Calu3 (cell line): ENCODE results near the gene PLB1. TPM values are rescaled to one million over a fixed set of nuclear protein-coding genes. Genes with fewer than 3 reads are reported as not detected.

Experiments used
- BruUV-seq: library from RNA; stranded (reverse); fragments of 400-500 nt; replicated peaks from 2 replicates; lab custom pipeline; 2021; lab: Mats Ljungman, UMichigan
- CTCF ChIA-PET: fragments of 300-600 bp; sonication (Branson Sonifier 250); formaldehyde crosslinking; loops from one replicate; lab custom pipeline; 2022; ENCODE audit warnings: antibody characterized with exemption; lab: Charles Lee
- DNase-seq: peaks from one replicate; pipeline ENCODE4 v3.0.0; 2022
- H3K27ac Mint-ChIP-seq: one replicate; pipeline ENCODE4 v1.8.0; 2022; ENCODE audit warnings: mixed read lengths; ENCODE audit not compliant: unreplicated experiment
- H3K27me3 Mint-ChIP-seq: one replicate; pipeline ENCODE4 v1.8.0; 2022; ENCODE audit warnings: mixed read lengths; ENCODE audit not compliant: unreplicated experiment
- H3K36me3 Mint-ChIP-seq: one replicate; pipeline ENCODE4 v1.8.0; 2022; ENCODE audit warnings: mild to moderate bottlenecking, moderate library complexity, mixed read lengths; ENCODE audit not compliant: insufficient read depth, unreplicated experiment
- H3K4me1 Mint-ChIP-seq: one replicate; pipeline ENCODE4 v1.8.0; 2022; ENCODE audit warnings: mild to moderate bottlenecking, low read depth, mixed read lengths; ENCODE audit not compliant: unreplicated experiment
- H3K4me3 Mint-ChIP-seq: one replicate; pipeline ENCODE4 v1.8.0; 2022; ENCODE audit warnings: mild to moderate bottlenecking, low read depth, moderate library complexity, mixed read lengths; ENCODE audit not compliant: unreplicated experiment
- H3K9me3 Mint-ChIP-seq: one replicate; pipeline ENCODE4 v1.8.0; 2022; ENCODE audit warnings: low read depth, mixed read lengths; ENCODE audit not compliant: unreplicated experiment
- intact Hi-C: fragments of 100-400 bp; cut with micrococcal nuclease; formaldehyde crosslinking; loops from one replicate; pipeline ENCODE4 v1.10.0; 2022; ENCODE audit not compliant: unreplicated experiment
- total RNA-seq: library from RNA; stranded (reverse); gene quantifications from 2 replicates; pipeline ENCODE4 v1.2.3, GENCODE V29; 2022
- TF ChIP-seq, protein P1 (sequence below): fragments of 200-600 bp; IDR thresholded peaks from one replicate; pipeline ENCODE4 v1.8.0; 2022; ENCODE audit warnings: antibody characterized with exemption; ENCODE audit not compliant: unreplicated experiment

The PLB1 gene
- total RNA-seq, 1 experiment from 2014 or later, result 1.6 TPM

DNA sequence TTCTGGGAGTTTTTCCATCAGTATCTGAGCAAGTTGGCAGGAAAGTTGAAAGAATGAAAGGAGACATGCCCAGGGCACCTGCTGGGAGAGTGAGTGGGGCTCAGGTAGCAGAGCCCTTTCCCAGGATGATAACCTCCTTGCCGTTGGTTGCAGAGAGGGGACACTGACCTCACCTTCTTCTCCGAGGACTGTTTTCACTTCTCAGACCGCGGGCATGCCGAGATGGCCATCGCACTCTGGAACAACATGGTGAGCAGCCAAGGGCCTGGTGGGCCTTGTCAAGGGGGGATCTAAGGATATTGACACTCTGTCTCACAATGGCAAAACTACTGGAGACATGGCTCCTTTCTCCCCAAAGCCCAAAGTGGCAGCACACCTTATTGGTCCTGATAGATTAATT is 136.9 kb downstream of the PLB1 start:
- Mint-ChIP-seq H3K27ac (no peak overlapping the region), H3K4me1 (peaks cover 26% of the 10 kb centered on the region), H3K4me3 (no peak overlapping the region), H3K36me3 (no peaks in the 10 kb centered on the region), H3K9me3 (no peaks in the 10 kb centered on the region), H3K27me3 (no peaks in the 10 kb centered on the region)
- TF ChIP-seq, protein P1, sequence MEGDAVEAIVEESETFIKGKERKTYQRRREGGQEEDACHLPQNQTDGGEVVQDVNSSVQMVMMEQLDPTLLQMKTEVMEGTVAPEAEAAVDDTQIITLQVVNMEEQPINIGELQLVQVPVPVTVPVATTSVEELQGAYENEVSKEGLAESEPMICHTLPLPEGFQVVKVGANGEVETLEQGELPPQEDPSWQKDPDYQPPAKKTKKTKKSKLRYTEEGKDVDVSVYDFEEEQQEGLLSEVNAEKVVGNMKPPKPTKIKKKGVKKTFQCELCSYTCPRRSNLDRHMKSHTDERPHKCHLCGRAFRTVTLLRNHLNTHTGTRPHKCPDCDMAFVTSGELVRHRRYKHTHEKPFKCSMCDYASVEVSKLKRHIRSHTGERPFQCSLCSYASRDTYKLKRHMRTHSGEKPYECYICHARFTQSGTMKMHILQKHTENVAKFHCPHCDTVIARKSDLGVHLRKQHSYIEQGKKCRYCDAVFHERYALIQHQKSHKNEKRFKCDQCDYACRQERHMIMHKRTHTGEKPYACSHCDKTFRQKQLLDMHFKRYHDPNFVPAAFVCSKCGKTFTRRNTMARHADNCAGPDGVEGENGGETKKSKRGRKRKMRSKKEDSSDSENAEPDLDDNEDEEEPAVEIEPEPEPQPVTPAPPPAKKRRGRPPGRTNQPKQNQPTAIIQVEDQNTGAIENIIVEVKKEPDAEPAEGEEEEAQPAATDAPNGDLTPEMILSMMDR, result no peak
- no peak for DNase-seq
- CTCF ChIA-PET, result no interaction called here
- intact Hi-C loops, result no loop called here
- no TSS peak for BruUV-seq

DNA sequence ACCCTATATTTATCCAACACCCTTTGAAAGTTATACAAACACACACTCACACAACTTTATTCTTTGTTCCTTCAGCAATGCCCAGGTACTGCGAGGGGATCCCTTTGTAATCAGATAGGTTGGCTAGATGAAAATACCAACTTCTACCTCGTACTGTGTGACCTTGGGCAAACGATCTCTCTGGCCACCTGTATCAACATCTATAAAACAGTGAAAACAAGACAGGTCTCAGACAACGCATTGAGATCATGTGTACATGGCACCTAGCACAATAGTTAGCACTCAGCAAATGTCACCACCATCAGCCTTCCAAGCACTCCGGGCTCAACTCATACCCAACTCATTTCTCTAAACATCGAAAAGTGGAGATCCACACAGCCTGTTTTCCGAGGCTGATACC is 137.3 kb downstream of the PLB1 start:
- DNase-seq, result no peak
- Mint-ChIP-seq H3K9me3 (no peaks in the 10 kb centered on the region), H3K4me1 (peaks cover 26% of the 10 kb centered on the region), H3K36me3 (no peaks in the 10 kb centered on the region), H3K4me3 (no peak overlapping the region), H3K27ac (no peak overlapping the region), H3K27me3 (no peaks in the 10 kb centered on the region)
- TF ChIP-seq, protein P1, result no peak
- TSS peak; percentile 86 for BruUV-seq
- CTCF ChIA-PET, result interaction anchor here (0.7 to 1.1 kb wide), 4 partner anchors 11 to 119 kb away, joined by 3 to 4 read pairs (median 4); partner anchors contain the start of gene PPP1CB
- intact Hi-C loops, result no loop called here

DNA sequence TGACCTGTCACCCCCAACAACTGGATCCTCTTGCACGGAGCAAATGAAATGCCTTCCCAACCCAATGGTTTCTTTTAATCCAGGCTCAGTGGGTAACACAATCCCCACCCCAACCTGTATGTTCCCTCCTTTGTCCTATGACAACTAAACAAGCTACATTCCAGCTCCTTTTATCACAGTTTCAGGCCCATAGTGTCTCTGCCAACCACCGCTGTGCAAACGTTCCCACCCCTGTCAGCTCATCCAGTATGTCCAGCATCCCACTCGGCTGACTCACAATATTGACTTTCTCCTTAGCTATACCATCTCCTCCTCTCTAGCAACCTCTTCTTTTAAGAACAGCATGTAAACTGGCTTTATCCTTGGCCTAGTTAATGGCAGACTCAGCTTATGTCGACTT is 137.9 kb downstream of the PLB1 start:
- BruUV-seq, result no TSS peak
- TF ChIP-seq, protein P1, result no peak
- H3K4me3 Mint-ChIP-seq, result no peak overlapping the region
- peaks cover 26% of the 10 kb centered on the region for H3K4me1 Mint-ChIP-seq
- DNase-seq, result peak; percentile 41
- CTCF ChIA-PET, result interaction anchor here (0.7 to 1.1 kb wide), 4 partner anchors 11 to 118 kb away, joined by 3 to 4 read pairs (median 4); partner anchors contain the start of gene PPP1CB
- H3K9me3 Mint-ChIP-seq, result no peaks in the 10 kb centered on the region
- intact Hi-C loops, result no loop called here
- no peaks in the 10 kb centered on the region for H3K36me3 Mint-ChIP-seq
- H3K27me3 Mint-ChIP-seq, result no peaks in the 10 kb centered on the region
- H3K27ac Mint-ChIP-seq, result no peak overlapping the region

DNA sequence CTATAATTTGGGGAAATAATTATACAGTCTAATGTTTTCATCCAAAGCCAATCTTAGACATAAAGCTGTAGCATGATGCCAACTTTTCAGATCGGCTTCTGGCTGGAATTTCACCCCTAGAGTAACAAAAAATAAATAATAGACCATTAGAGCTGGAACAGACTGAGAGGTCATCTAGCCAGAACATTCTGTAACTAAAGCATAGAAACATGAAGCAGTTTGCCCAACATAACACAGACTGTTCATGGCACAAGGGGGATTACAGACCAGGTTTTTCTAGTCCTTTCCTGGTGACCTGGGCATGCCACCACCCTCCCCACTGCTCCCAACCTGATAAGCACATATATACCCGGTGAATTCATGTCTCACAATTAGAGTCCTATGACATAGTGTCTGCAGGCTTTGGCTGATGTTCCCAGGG is 139.3 kb downstream of the PLB1 start:
- CTCF ChIA-PET, result no interaction called here
- TF ChIP-seq, protein P1, result no peak
- H3K27ac Mint-ChIP-seq, result no peak overlapping the region
- no TSS peak for BruUV-seq
- no peak overlapping the region for H3K4me3 Mint-ChIP-seq
- no peaks in the 10 kb centered on the region for H3K36me3 Mint-ChIP-seq
- H3K4me1 Mint-ChIP-seq, result peaks cover 39% of the 10 kb centered on the region
- no peak for DNase-seq
- no peaks in the 10 kb centered on the region for H3K27me3 Mint-ChIP-seq
- intact Hi-C loops, result no loop called here
- no peaks in the 10 kb centered on the region for H3K9me3 Mint-ChIP-seq
